Measurements from ENCODE around the gene AHRR.

DNA sequence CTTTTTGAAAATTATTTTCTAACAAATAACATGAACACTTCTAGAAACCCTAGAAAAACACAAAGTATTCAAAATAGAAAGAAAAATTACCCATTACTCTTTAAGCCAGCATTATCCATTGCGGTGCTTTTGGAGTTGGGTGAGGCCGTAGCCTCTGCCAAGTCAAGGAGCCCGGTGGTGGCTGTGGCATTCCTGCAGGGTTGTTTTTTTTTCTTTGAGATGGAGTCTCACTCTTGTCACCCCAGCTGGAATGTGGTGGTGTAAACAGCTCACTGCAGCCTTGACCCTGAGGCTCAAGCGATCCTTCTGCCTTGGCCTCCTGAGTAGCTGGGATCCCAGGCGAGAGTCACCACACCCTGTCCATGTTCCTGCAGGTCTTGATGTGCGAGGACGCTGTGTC lies 8.2 kb upstream of the AHRR start:
- TF ChIP-seq, protein P1, sequence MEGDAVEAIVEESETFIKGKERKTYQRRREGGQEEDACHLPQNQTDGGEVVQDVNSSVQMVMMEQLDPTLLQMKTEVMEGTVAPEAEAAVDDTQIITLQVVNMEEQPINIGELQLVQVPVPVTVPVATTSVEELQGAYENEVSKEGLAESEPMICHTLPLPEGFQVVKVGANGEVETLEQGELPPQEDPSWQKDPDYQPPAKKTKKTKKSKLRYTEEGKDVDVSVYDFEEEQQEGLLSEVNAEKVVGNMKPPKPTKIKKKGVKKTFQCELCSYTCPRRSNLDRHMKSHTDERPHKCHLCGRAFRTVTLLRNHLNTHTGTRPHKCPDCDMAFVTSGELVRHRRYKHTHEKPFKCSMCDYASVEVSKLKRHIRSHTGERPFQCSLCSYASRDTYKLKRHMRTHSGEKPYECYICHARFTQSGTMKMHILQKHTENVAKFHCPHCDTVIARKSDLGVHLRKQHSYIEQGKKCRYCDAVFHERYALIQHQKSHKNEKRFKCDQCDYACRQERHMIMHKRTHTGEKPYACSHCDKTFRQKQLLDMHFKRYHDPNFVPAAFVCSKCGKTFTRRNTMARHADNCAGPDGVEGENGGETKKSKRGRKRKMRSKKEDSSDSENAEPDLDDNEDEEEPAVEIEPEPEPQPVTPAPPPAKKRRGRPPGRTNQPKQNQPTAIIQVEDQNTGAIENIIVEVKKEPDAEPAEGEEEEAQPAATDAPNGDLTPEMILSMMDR (IDR thresholded peaks at IDR 0.05) = no peak
- no peak for TF ChIP-seq POLR2A (IDR thresholded peaks at IDR 0.05)
